Measurements from ENCODE around the gene OR11H6.
A peak's percentile ranks its signal among the peaks of the same experiment; 100 is the strongest.
"Not testable (repeated sequence)": the region's sequence is repeated elsewhere in the genome, so short reads cannot be mapped to it uniquely, and the experiment has no call there.

OR11H6 gene, protein sequence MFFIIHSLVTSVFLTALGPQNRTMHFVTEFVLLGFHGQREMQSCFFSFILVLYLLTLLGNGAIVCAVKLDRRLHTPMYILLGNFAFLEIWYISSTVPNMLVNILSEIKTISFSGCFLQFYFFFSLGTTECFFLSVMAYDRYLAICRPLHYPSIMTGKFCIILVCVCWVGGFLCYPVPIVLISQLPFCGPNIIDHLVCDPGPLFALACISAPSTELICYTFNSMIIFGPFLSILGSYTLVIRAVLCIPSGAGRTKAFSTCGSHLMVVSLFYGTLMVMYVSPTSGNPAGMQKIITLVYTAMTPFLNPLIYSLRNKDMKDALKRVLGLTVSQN

DNA sequence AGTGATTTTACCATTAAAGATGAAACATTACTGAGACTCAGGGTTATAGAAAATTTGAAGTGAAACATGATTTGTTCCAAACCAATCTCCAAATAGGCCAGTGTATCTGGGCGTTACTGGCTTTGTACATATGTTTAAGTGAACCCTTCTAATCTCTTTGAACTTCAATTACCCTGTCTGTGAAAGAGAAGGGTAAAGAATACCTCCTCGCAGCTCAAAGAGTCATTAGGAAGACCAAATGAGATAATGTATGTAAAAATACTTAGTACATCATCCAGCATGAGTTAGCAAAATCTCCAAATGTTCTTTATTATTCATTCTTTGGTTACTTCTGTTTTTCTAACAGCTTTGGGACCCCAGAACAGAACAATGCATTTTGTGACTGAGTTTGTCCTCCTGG is at the start of gene OR11H6:
OR11H6 (plus strand) TSS at position 301 of the 400 bp plus-strand sequence; CDS start at position 301, 0 bp downstream.
- Mint-ChIP-seq H3K4me3 (no peak within 1 kb of the TSS), H3K36me3 (no peaks in the 10 kb centered on the region), H3K27ac (no peak within 1 kb of the TSS), H3K9me3 (peaks cover 2% of the 10 kb centered on the region), H3K27me3 (no peaks in the 10 kb centered on the region), H3K4me1 (no peaks in the 10 kb centered on the region)
- CTCF ChIA-PET: no interaction called here
- DNase-seq: no peak

DNA sequence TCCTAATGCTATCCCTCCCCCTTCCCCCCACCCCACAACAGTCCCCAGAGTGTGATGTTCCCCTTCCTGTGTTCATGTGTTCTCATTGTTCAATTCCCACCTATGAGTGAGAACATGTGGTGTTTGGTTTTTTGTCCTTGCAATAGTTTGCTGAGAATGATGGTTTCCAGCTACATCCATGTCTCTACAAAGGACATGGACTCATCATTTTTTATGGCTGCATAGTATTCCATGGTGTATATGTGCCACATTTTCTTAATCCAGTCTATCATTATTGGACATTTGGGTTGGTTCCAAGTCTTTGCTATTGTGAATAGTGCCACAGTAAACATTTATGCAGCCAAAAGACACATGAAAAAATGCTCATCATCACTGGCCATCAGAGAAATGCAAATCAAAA is 49.3 kb upstream of the OR11H6 start:
- H3K4me3 Mint-ChIP-seq, H3K27ac Mint-ChIP-seq, H3K4me1 Mint-ChIP-seq, H3K36me3 Mint-ChIP-seq, H3K27me3 Mint-ChIP-seq, DNase-seq, H3K9me3 Mint-ChIP-seq, CTCF ChIA-PET: not testable (repeated sequence)

DNA sequence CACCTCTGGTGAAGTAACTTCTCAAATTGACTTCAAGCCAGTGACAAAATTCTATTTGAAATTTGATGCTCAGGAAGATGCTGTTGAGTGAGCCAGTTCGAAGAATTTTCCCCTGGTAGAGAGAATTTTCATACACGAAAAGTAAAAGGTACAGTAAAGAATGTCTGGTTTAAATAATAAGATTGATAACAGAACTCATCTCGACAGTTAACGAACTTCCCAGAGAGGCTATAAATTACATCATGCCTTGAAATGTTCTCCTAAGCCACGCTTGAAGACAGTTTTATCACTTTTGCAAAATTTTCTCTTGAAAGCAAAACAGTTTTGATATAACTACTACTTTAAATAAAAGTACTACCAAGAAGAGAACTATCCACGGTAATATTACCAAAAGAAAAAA is 47.2 kb upstream of the OR11H6 start:
- H3K27me3 Mint-ChIP-seq: no peaks in the 10 kb centered on the region
- H3K9me3 Mint-ChIP-seq: no peaks in the 10 kb centered on the region
- CTCF ChIA-PET: no interaction called here
- no peaks in the 10 kb centered on the region for H3K4me1 Mint-ChIP-seq
- no peak for DNase-seq
- no peak overlapping the region for H3K4me3 Mint-ChIP-seq
- no peak overlapping the region for H3K27ac Mint-ChIP-seq
- H3K36me3 Mint-ChIP-seq: no peaks in the 10 kb centered on the region

DNA sequence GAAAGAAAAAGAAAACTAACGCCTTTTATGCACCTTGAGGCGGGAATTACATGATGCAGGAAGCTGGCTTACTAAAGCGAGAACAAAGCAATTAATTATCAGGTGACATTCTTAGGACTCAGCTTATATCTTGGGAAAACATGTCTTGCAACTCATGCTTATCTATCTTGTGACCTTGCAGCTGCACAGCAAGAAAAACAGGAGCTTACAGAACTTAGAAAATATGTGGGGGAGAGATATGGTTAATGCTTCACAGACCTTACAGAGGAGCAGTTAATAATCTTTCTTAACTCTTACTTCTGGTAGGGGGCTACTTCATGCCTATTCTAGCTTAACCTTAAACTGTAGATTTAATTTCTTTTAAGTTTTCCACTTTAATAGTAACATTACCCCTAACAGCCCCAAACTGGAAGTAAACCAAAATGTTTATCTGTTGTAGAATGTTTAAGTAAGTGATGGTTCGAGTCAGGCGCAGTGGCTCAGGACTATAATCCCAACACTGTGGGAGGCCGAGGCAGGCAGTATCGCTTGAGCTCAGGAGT is 46.0 kb upstream of the OR11H6 start:
- Mint-ChIP-seq H3K9me3 (no peaks in the 10 kb centered on the region), H3K4me3 (no peak overlapping the region), H3K27ac (peak overlapping the region; percentile 24), H3K27me3 (no peaks in the 10 kb centered on the region), H3K4me1 (no peaks in the 10 kb centered on the region), H3K36me3 (no peaks in the 10 kb centered on the region)
- CTCF ChIA-PET: no interaction called here
- no peak for DNase-seq

- H3K4me3 Mint-ChIP-seq: no peak overlapping the region
These were observed 44.3 kb upstream of the OR11H6 start for GRCh38 chr14:20179218-20179617.

DNA sequence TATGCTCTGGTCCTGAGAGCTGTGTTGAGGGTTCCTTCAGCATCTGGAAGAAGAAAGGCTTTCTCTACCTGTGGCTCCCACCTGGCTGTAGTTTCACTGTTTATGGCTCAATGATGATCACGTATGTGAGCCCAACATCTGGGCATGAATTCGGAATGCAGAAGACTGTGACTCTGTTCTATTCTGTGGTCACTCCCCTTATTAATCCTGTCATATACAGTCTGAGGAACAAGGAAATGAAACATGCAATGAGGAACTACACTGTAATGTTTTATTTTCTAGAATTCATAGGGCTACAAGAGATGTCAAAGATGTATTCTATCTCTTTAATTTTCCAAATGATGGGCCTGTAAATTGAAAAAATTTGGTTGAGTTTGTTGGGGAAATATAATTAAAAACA is 43.6 kb upstream of the OR11H6 start:
- CTCF ChIA-PET: no interaction called here
- no peaks in the 10 kb centered on the region for H3K27me3 Mint-ChIP-seq
- no peaks in the 10 kb centered on the region for H3K9me3 Mint-ChIP-seq
- no peaks in the 10 kb centered on the region for H3K36me3 Mint-ChIP-seq
- H3K4me1 Mint-ChIP-seq: no peaks in the 10 kb centered on the region
- no peak overlapping the region for H3K27ac Mint-ChIP-seq
- no peak for DNase-seq
- H3K4me3 Mint-ChIP-seq: no peak overlapping the region

More at GRCh38 chr14:20179218-20179617, 44.3 kb upstream of the OR11H6 start:
- no peaks in the 10 kb centered on the region for H3K27me3 Mint-ChIP-seq
- H3K9me3 Mint-ChIP-seq: no peaks in the 10 kb centered on the region
- CTCF ChIA-PET: no interaction called here
- no peaks in the 10 kb centered on the region for H3K4me1 Mint-ChIP-seq
- H3K36me3 Mint-ChIP-seq: no peaks in the 10 kb centered on the region
- H3K27ac Mint-ChIP-seq: no peak overlapping the region
- DNase-seq: no peak

DNA sequence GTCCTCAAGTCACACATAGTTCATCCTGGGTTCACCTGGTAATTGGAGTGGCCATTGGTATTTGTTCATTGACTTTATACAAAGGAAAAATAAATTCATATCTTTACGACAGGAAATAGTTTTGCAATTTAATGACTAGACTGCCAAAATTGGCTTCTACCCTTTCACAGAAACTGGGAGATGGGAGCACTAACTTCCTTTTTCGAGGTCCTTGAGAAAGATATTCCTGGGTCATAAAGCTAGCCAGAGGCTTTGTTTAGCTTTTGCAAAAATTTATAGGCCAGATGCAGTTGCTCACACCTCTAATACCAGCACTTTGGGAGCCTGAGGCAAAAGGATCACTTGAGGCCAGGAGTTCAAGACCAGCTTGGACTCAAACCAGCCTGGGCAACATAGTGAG is 43.0 kb upstream of the OR11H6 start:
- CTCF ChIA-PET: no interaction called here
- H3K4me1 Mint-ChIP-seq: no peaks in the 10 kb centered on the region
- no peak overlapping the region for H3K27ac Mint-ChIP-seq
- no peaks in the 10 kb centered on the region for H3K9me3 Mint-ChIP-seq
- no peak for DNase-seq
- no peak overlapping the region for H3K4me3 Mint-ChIP-seq
- H3K36me3 Mint-ChIP-seq: no peaks in the 10 kb centered on the region
- no peaks in the 10 kb centered on the region for H3K27me3 Mint-ChIP-seq

GRCh38 chr14:20184181-20184580 is 39.3 kb upstream of the OR11H6 start:
- peaks cover 6% of the 10 kb centered on the region for H3K27me3 Mint-ChIP-seq
- no peaks in the 10 kb centered on the region for H3K36me3 Mint-ChIP-seq
- H3K9me3 Mint-ChIP-seq: no peaks in the 10 kb centered on the region
- no peak overlapping the region for H3K27ac Mint-ChIP-seq
- CTCF ChIA-PET: no interaction called here
- H3K4me1 Mint-ChIP-seq: no peaks in the 10 kb centered on the region
- no peak for DNase-seq
- no peak overlapping the region for H3K4me3 Mint-ChIP-seq

- no peak for DNase-seq
- no peaks in the 10 kb centered on the region for H3K4me1 Mint-ChIP-seq
- no peak within 1 kb of the TSS for H3K4me3 Mint-ChIP-seq
- peaks cover 17% of the 10 kb centered on the region for H3K27me3 Mint-ChIP-seq
- H3K27ac Mint-ChIP-seq: no peak within 1 kb of the TSS
- no peaks in the 10 kb centered on the region for H3K36me3 Mint-ChIP-seq
- CTCF ChIA-PET: no interaction called here
- H3K9me3 Mint-ChIP-seq: no peaks in the 10 kb centered on the region
These were observed 32.9 kb upstream of the OR11H6 start, which contains the start of gene OR11G2 for GRCh38 chr14:20190596-20190995. Gene OR11G2, plus strand, starts transcription at chr14:20190896. Its CDS starts 6,542 bp downstream, at chr14:20197438.

- H3K27me3 Mint-ChIP-seq: peaks cover 17% of the 10 kb centered on the region
- CTCF ChIA-PET: no interaction called here
- no peaks in the 10 kb centered on the region for H3K4me1 Mint-ChIP-seq
- H3K9me3 Mint-ChIP-seq: no peaks in the 10 kb centered on the region
- H3K27ac Mint-ChIP-seq: no peak overlapping the region
- no peak for DNase-seq
- H3K4me3 Mint-ChIP-seq: no peak overlapping the region
- no peaks in the 10 kb centered on the region for H3K36me3 Mint-ChIP-seq
These were observed 32.1 kb upstream of the OR11H6 start for GRCh38 chr14:20191396-20191795.

GRCh38 chr14:20194101-20194500 is 29.4 kb upstream of the OR11H6 start:
- no peak for DNase-seq
- Mint-ChIP-seq H3K4me3 (no peak overlapping the region), H3K27ac (peak overlapping the region; percentile 33), H3K4me1 (no peaks in the 10 kb centered on the region), H3K27me3 (peaks cover 11% of the 10 kb centered on the region), H3K36me3 (no peaks in the 10 kb centered on the region), H3K9me3 (no peaks in the 10 kb centered on the region)
- CTCF ChIA-PET: no interaction called here

DNA sequence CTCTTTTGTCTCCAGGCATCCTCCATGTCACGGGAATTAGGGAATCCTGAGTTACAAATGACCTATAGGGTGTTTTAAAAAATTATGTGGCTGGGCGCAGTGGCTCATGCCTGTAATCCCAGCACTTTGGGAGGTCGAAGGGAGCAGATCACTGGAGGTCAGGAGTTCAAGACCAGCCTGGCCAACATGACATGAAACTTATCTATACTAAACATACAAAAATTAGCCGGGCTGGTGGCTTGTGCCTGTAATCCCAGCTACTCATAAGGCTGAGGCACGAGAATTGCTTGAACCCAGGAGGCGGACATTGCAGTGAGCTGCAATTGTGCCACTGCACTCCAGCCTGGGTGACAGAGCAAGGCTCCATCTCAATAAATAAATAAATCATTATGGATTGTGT is 28.3 kb upstream of the OR11H6 start:
- DNase-seq, H3K4me3 Mint-ChIP-seq, H3K4me1 Mint-ChIP-seq, H3K36me3 Mint-ChIP-seq, H3K27ac Mint-ChIP-seq, H3K9me3 Mint-ChIP-seq, H3K27me3 Mint-ChIP-seq, CTCF ChIA-PET: not testable (repeated sequence)

- H3K4me1 Mint-ChIP-seq: no peaks in the 10 kb centered on the region
- H3K9me3 Mint-ChIP-seq: no peaks in the 10 kb centered on the region
- DNase-seq: no peak
- CTCF ChIA-PET: no interaction called here
- H3K27me3 Mint-ChIP-seq: peaks cover 4% of the 10 kb centered on the region
- no peaks in the 10 kb centered on the region for H3K36me3 Mint-ChIP-seq
- H3K4me3 Mint-ChIP-seq: no peak overlapping the region
- H3K27ac Mint-ChIP-seq: no peak overlapping the region
These were observed 27.6 kb upstream of the OR11H6 start for GRCh38 chr14:20195911-20196310.

DNA sequence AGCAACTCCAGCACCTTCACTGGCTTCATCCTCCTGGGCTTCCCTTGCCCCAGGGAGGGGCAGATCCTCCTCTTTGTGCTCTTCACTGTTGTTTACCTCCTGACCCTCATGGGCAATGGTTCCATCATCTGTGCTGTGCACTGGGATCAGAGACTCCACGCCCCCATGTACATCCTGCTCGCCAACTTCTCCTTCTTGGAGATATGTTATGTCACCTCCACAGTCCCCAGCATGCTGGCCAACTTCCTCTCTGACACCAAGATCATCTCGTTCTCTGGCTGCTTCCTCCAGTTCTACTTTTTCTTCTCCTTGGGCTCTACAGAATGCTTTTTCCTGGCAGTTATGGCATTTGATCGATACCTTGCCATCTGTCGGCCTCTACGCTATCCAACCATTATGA is 26.1 kb upstream of the OR11H6 start:
- H3K27ac Mint-ChIP-seq: no peak overlapping the region
- no peaks in the 10 kb centered on the region for H3K4me1 Mint-ChIP-seq
- H3K36me3 Mint-ChIP-seq: no peaks in the 10 kb centered on the region
- H3K9me3 Mint-ChIP-seq: no peaks in the 10 kb centered on the region
- peaks cover 4% of the 10 kb centered on the region for H3K27me3 Mint-ChIP-seq
- H3K4me3 Mint-ChIP-seq: no peak overlapping the region
- CTCF ChIA-PET: no interaction called here
- no peak for DNase-seq

GRCh38 chr14:20198991-20199390 is 24.5 kb upstream of the OR11H6 start:
- CTCF ChIA-PET: no interaction called here
- no peak for DNase-seq
- no peaks in the 10 kb centered on the region for H3K36me3 Mint-ChIP-seq
- no peaks in the 10 kb centered on the region for H3K27me3 Mint-ChIP-seq
- no peaks in the 10 kb centered on the region for H3K9me3 Mint-ChIP-seq
- H3K27ac Mint-ChIP-seq: no peak overlapping the region
- no peak overlapping the region for H3K4me3 Mint-ChIP-seq
- no peaks in the 10 kb centered on the region for H3K4me1 Mint-ChIP-seq
